GM12878 (cell line): ENCODE results near the gene ZNF148. TPM values are rescaled to one million over a fixed set of nuclear protein-coding genes. Genes with fewer than 3 reads are reported as not detected.

Experiments
- ATAC-seq: fragments of 200-7000 bp; cut with Tn5 transposase; 3 replicates; pipeline ENCODE4 v1.9.1; 2020; ENCODE audit warnings: mild to moderate bottlenecking, moderate library complexity
- BruUV-seq: library from RNA; stranded (reverse); fragments of 400-500 nt; replicated peaks from 2 replicates; lab custom pipeline; 2021; lab: Mats Ljungman, UMichigan
- CTCF ChIA-PET: fragments of 300-600 bp; sonication (Branson Sonifier 250); formaldehyde crosslinking; extraction: SDS; loops from one replicate; lab custom pipeline; 2021; ENCODE audit warnings: inconsistent platforms; lab: Yijun Ruan, JAX
- POLR2A ChIA-PET: fragments of 350-600 bp; formaldehyde crosslinking; extraction: SDS; loops from one replicate; lab custom pipeline; 2021; ENCODE audit warnings: inconsistent platforms; lab: Charles Lee
- RAD21 ChIA-PET: fragments of 300-600 bp; sonication (Branson Sonifier 250); formaldehyde crosslinking; loops from one replicate; lab custom pipeline; 2023; ENCODE audit warnings: antibody characterized with exemption; ENCODE audit not compliant: unreplicated experiment; lab: Charles Lee
- SMC1A ChIA-PET: fragments of 300-600 bp; sonication (Branson Sonifier 250); formaldehyde crosslinking; loops from one replicate; lab custom pipeline; 2023; ENCODE audit not compliant: unreplicated experiment, uncharacterized antibody; lab: Charles Lee
- DNase-seq: peaks from one replicate; pipeline ENCODE4 v3.0.0-alpha.2; 2011; ENCODE audit warnings: low read depth, low spot score
- FAIRE-seq: peaks from 3 replicates; lab custom pipeline; 2011; peaks lifted over from hg19 to GRCh38; lab: Jason Lieb, UNC
- H2AFZ ChIP-seq: 2 replicates; pipeline ENCODE4 v1.6.0; 2011; ENCODE audit warnings: low read depth, low read length, control low read depth; ENCODE audit not compliant: control insufficient read depth
- H3K27ac ChIP-seq: 2 replicates; pipeline ENCODE4 v1.5.1; 2011; ENCODE audit warnings: control low read depth; ENCODE audit not compliant: control insufficient read depth, insufficient read depth
- H3K27me3 ChIP-seq, 2 experiments: replicated peaks in 1 of 2; 2 replicates each; pipeline versions ENCODE4 v1.6.0 to v1.6.1; 2011; ENCODE audit warnings: low read length in 1 of 2; ENCODE audit not compliant: control insufficient read depth in 2 of 2, insufficient read depth in 2 of 2
- H3K36me3 ChIP-seq, 2 experiments: 2 replicates each; pipeline ENCODE4 v1.5.1; 2011; ENCODE audit warnings: low read length in 1 of 2; ENCODE audit not compliant: control insufficient read depth in 2 of 2, insufficient read depth in 2 of 2
- H3K4me1 ChIP-seq: 2 replicates; pipeline ENCODE4 v1.6.1; 2011; ENCODE audit warnings: mild to moderate bottlenecking, low read length, moderate library complexity, mixed read lengths; ENCODE audit not compliant: control insufficient read depth, insufficient read depth
- H3K4me2 ChIP-seq: 2 replicates; pipeline ENCODE4 v1.6.0; 2011; ENCODE audit warnings: control low read depth; ENCODE audit not compliant: control insufficient read depth, insufficient read depth
- H3K4me3 ChIP-seq: fragments of 200-600 bp; sonication (generic); 2 replicates; pipeline ENCODE4 v1.5.1; 2016
- H3K79me2 ChIP-seq: 2 replicates; pipeline ENCODE4 v1.6.0; 2011; ENCODE audit warnings: low read length; ENCODE audit not compliant: control insufficient read depth, insufficient read depth
- H3K9ac ChIP-seq: 2 replicates; pipeline ENCODE4 v1.8.0; 2011; ENCODE audit warnings: low read length, control low read depth, mixed read lengths; ENCODE audit not compliant: control insufficient read depth, insufficient read depth
- H3K9me3 ChIP-seq: replicated peaks from 3 replicates; pipeline ENCODE4 v1.5.1; 2011; ENCODE audit warnings: mild to moderate bottlenecking, low read length; ENCODE audit not compliant: control insufficient read depth, insufficient read depth
- H4K20me1 ChIP-seq: 2 replicates; pipeline ENCODE4 v1.6.0; 2011; ENCODE audit not compliant: control insufficient read depth, insufficient read depth
- ESRRA ChIP-seq: IDR thresholded peaks from 2 replicates; pipeline ENCODE4 v1.6.1; 2012; ENCODE audit warnings: mild to moderate bottlenecking, low read length, improper control_type of control experiment
- IRF4 ChIP-seq: IDR thresholded peaks from 2 replicates; pipeline ENCODE4 v1.6.1; 2011; ENCODE audit warnings: low read depth, low read length
- SUPT20H ChIP-seq: IDR thresholded peaks from 2 replicates; pipeline ENCODE4 v1.6.1; 2011; ENCODE audit warnings: low read depth, mild to moderate bottlenecking, low read length, moderate library complexity, borderline replicate concordance; ENCODE audit not compliant: control insufficient read depth
- WGBS: methylation state at CpG from one replicate; pipeline ENCODE4 v1.1.6; 2016; ENCODE audit warnings: low lambda C conversion rate; ENCODE audit not compliant: insufficient replicate concordance, insufficient coverage; ENCODE audit errors: missing lambda C conversion rate; 5-methylcytosine and 5-hydroxymethylcytosine counted together
- in situ Hi-C: fragments of 300-500 bp; cut with MboI; formaldehyde crosslinking; loops from 9 replicates; pipeline ENCODE4 v1.14.3; 2018; ENCODE audit warnings: mixed read lengths
- intact Hi-C: fragments of 100-400 bp; cut with micrococcal nuclease; formaldehyde crosslinking; loops from one replicate; pipeline ENCODE4 v1.14.2; 2022; ENCODE audit not compliant: unreplicated experiment
- polyA plus RNA-seq, 11 experiments: library from polyadenylated mRNA; depleted of rRNA in 4 of 11; unstranded in 6 of 11; stranded (reverse) in 5 of 11; fragments of >200 nt; fragmentation: Nextera tagmentation in 4 of 11; fragmentation: Illumina TruSeq in 1 of 11; extraction: Ambion mirVana in 4 of 11; extraction: Trizol in 1 of 11; gene quantifications; 1 replicate in 1 of 11; 2 replicates in 10 of 11; pipeline versions ENCODE4 v1.2.1 to v1.2.3, GENCODE V29; 2011 to 2016; ENCODE audit warnings: inconsistent platforms in 2 of 11, missing spikeins in 2 of 11, low read depth in 1 of 11
- total RNA-seq, 4 experiments: library from RNA; depleted of rRNA in 3 of 4; stranded (reverse); fragments of >200 nt in 3 of 4; fragmentation: Illumina TruSeq in 1 of 4; extraction: Trizol in 1 of 4; gene quantifications; 2 replicates each; pipeline versions ENCODE4 v1.2.1 to v1.2.3, GENCODE V29; 2013 to 2021
- TF ChIP-seq, protein P1 (sequence below), 3 experiments: IDR thresholded peaks in 2 of 3; conservative IDR thresholded peaks in 1 of 3; 2 replicates each; pipeline ENCODE4 v1.5.1; 2011; ENCODE audit warnings: low read depth in 3 of 3, low read length in 3 of 3, mild to moderate bottlenecking in 3 of 3, control low read depth in 2 of 3, moderate library complexity in 2 of 3, inconsistent platforms in 1 of 3, mixed read lengths in 1 of 3; ENCODE audit not compliant: control insufficient read depth in 2 of 3, insufficient read depth in 1 of 3; ENCODE audit errors: extremely low read depth in 1 of 3

Gene ZNF148
- total and polyA plus RNA-seq, 10 of the 15 experiments (the other 5 are each of a cell fraction or from before 2014, with no cell fraction given), result 8.6 to 40.4 (median 26.7) TPM

DNA sequence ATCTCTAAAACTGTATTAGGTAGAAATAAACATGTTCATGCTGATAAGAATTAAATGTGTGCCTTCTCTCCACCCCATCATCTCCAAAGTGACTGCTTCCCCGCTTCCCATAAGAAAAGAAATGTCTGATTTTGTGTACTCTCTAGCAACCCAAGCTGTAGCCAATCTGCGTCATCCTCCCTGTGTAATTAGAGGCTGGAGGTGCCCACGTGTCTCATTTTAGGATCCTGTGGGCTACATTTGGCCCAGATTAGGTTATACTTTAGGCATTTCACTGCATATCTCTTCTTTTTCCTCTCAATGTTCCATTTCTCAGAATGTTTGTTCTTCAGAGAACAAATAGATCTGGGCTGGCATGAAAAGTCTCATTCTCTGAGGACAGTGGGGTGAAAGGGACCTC, 19.3 kb upstream of the ZNF148 start:
- no peaks in the 10 kb centered on the region for H4K20me1 ChIP-seq
- ChIA-PET POLR2A (no interaction called here), RAD21 (no interaction called here), CTCF (interaction anchor here (1.3 kb wide), 2 partner anchors 40 to 399 kb away, joined by 4 read pairs; no protein-coding TSS in a partner anchor), SMC1A (interaction anchor here (0.8 to 2.1 kb wide), 4 partner anchors 9 to 190 kb away, joined by 3 to 7 read pairs (median 4); no protein-coding TSS in a partner anchor)
- no peaks in the 10 kb centered on the region for H3K36me3 ChIP-seq
- intact Hi-C loops (no loop called here), in situ Hi-C loops (no loop called here)
- no peak for ATAC-seq
- no peak overlapping the region for H3K27ac ChIP-seq
- H3K79me2 ChIP-seq, result no peaks in the 10 kb centered on the region
- BruUV-seq, result no TSS peak
- no peak for FAIRE-seq
- H3K4me2 ChIP-seq, result no peak overlapping the region
- no peak overlapping the region for H3K9ac ChIP-seq
- DNase-seq, result no peak
- TF ChIP-seq IRF4 (no peak), ESRRA (no peak), SUPT20H (no peak)
- TF ChIP-seq, protein P1, sequence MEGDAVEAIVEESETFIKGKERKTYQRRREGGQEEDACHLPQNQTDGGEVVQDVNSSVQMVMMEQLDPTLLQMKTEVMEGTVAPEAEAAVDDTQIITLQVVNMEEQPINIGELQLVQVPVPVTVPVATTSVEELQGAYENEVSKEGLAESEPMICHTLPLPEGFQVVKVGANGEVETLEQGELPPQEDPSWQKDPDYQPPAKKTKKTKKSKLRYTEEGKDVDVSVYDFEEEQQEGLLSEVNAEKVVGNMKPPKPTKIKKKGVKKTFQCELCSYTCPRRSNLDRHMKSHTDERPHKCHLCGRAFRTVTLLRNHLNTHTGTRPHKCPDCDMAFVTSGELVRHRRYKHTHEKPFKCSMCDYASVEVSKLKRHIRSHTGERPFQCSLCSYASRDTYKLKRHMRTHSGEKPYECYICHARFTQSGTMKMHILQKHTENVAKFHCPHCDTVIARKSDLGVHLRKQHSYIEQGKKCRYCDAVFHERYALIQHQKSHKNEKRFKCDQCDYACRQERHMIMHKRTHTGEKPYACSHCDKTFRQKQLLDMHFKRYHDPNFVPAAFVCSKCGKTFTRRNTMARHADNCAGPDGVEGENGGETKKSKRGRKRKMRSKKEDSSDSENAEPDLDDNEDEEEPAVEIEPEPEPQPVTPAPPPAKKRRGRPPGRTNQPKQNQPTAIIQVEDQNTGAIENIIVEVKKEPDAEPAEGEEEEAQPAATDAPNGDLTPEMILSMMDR (IDR thresholded peaks at IDR 0.05 in 2 of 3, conservative IDR thresholded peaks at IDR 0.05 in 1 of 3; ENCODE audit: control insufficient read depth in 2 of 3, extremely low read depth in 1 of 3, insufficient read depth in 1 of 3, low read depth in 3 of 3, low read length in 3 of 3), result no peak
- H2AFZ ChIP-seq, result no peak overlapping the region; the same call in 1 of the 2 replicates
- WGBS, result 33% methylated on average over 3 of the region's 3 CpGs
- H3K4me1 ChIP-seq, result no peaks in the 10 kb centered on the region
- no peaks in the 10 kb centered on the region; the same call in 2 of the 3 replicates for H3K9me3 ChIP-seq
- no peaks in the 10 kb centered on the region for H3K27me3 ChIP-seq
- no peak overlapping the region for H3K4me3 ChIP-seq
